Tibial nerve (tissue), 4 donors: ENCODE data around the gene CAMTA1.

ENCODE experiments used
- CTCF ChIP-seq, 5 experiments: fragments of 200-600 bp in 3 of 5; fragments of 450-650 bp in 2 of 5; sonication (generic) in 3 of 5; IDR thresholded peaks; one replicate each; pipeline ENCODE4 v1.5.1; 2016 to 2019; ENCODE audit warnings: antibody characterized with exemption in 5 of 5, mild to moderate bottlenecking in 3 of 5, moderate library complexity in 2 of 5
- EP300 ChIP-seq, 2 donors: sonication (generic); formaldehyde crosslinking; IDR thresholded peaks; one replicate each; pipeline ENCODE4 v1.6.1; 2017; ENCODE audit warnings: antibody characterized with exemption in 2 of 2, mild to moderate bottlenecking in 1 of 2
- POLR2A ChIP-seq, 2 donors: fragments of 450-650 bp; IDR thresholded peaks; one replicate each; pipeline ENCODE4 v1.6.1; 2017; ENCODE audit warnings: antibody characterized with exemption in 2 of 2, mild to moderate bottlenecking in 2 of 2, moderate library complexity in 2 of 2

DNA sequence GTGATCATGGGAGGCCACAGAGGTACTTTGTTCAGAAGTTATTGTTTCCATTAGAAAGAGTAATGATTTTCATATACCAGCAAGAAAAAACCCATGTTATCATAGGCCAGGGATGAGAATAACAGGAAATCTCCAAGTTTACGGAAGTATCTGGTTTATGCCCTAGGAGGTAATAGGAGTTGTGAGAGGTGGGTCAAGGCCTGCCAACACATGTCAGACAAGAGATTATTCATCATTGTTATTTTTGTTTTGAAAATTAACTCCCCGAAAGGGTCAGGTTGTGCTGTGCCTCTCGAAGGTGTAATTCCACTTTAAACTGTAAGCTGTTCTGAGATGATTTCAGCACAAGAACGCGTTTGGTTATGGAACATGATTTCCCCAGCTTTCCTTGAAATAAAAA is 218.4 kb downstream of the CAMTA1 start:
- TF ChIP-seq CTCF (IDR thresholded peaks at IDR 0.05) (no peak), POLR2A (IDR thresholded peaks at IDR 0.05) (no peak), EP300 (IDR thresholded peaks at IDR 0.05) (no peak)
